ENCODE measurements around the gene P2RY12. TPM values are rescaled to one million over a fixed set of nuclear protein-coding genes. Genes with fewer than 3 reads are reported as not detected.

The P2RY12 gene
- total and polyA plus RNA-seq, 2 of the 8 experiments (the other 6 are each of a cell fraction or from before 2014, with no cell fraction given): not detected

DNA sequence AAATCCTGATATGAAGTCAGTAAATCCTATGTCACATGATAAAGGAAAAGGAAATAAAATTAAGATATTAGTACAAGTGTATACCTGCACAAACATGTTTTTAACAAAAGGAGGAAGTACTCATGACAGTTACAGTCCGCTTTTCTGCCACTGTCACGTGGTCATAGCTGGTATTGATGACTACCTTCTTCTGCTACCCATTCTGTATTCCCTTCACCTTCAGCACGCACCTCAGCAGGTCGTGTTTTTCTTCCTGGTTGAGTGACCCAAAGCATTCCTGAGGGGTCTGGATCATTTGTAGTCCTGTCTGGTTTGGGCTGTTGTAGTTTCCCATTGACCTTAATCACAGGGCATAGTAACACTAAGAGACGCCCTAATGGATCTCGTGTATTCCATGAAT, 35.3 kb upstream of the P2RY12 start:
- Histone ChIP-seq H4K20me1 (replicated peaks in 1 of 2; ENCODE audit: control insufficient read depth in 1 of 2, insufficient read depth in 2 of 2, low read length in 2 of 2) (no peaks in the 10 kb centered on the region), H3K4ac (replicated peaks; ENCODE audit: insufficient read length, low read depth, low read length) (no peak overlapping the region), H4K91ac (replicated peaks; ENCODE audit: insufficient read length, low read length) (no peak overlapping the region), H3K56ac (replicated peaks; ENCODE audit: insufficient read length, low read depth, low read length) (no peak overlapping the region), H3K14ac (ENCODE audit: insufficient read length) (no peak overlapping the region), H3K36me3 (ENCODE audit: control insufficient read depth in 2 of 4, insufficient read depth in 4 of 4, low read length in 3 of 4) (peaks cover 0 to 8% (median 0%) of the 10 kb centered on the region in 4 experiments; a peak in 2 of 8 replicates), H3K4me1 (replicated peaks in 1 of 4; ENCODE audit: control insufficient read depth in 3 of 4, insufficient read depth in 4 of 4, low read length in 3 of 4) (0 out of 7 replicates have a peak, but pooled peaks cover 0 to 3% (median 0%) of the 10 kb centered on the region in 4 experiments), H3K18ac (ENCODE audit: extremely low read depth, low read length) (no peak overlapping the region), H3K9me3 (ENCODE audit: insufficient read depth in 2 of 2, low read depth in 1 of 2, low read length in 1 of 2) (no peaks in the 10 kb centered on the region), H2AFZ (ENCODE audit: low read length) (no peak overlapping the region), H2BK12ac (ENCODE audit: low read depth, low read length) (no peak overlapping the region), H3K9ac (replicated peaks in 1 of 4; ENCODE audit: extremely low read depth in 1 of 4, low read depth in 3 of 4, low read length in 3 of 4) (no peak overlapping the region), H3K27me3 (replicated peaks in 1 of 4; ENCODE audit: control insufficient read depth in 3 of 4, extremely low read depth in 1 of 4, insufficient read depth in 3 of 4, low read length in 3 of 4) (no peaks in the 10 kb centered on the region), H4K5ac (ENCODE audit: insufficient read length, low read depth, low read length) (no peak overlapping the region), H3K79me1 (ENCODE audit: low read depth, low read length) (no peaks in the 10 kb centered on the region), H3K27ac (ENCODE audit: low read depth, low read length) (no peak overlapping the region), H2BK5ac (ENCODE audit: low read depth, low read length) (no peak overlapping the region), H3K79me2 (ENCODE audit: control insufficient read depth in 1 of 2, insufficient read depth in 2 of 2, low read length in 2 of 2) (no peaks in the 10 kb centered on the region), H3K4me2 (ENCODE audit: insufficient read depth in 1 of 2, low read depth in 2 of 2, low read length in 2 of 2) (no peak overlapping the region), H2BK120ac (replicated peaks; ENCODE audit: low read depth, low read length) (no peak overlapping the region), H3K23ac (ENCODE audit: insufficient read length) (no peak overlapping the region), H4K8ac (ENCODE audit: extremely low read depth, insufficient read depth, low read length) (no peak overlapping the region), H3K4me3 (ENCODE audit: extremely low read depth in 1 of 4, insufficient read depth in 2 of 4, low read depth in 3 of 4, low read length in 4 of 4) (no peak overlapping the region), H2BK20ac (ENCODE audit: low read length) (no peak overlapping the region), H2BK15ac (ENCODE audit: low read length) (no peak overlapping the region), H2AK5ac (ENCODE audit: low read depth, low read length) (no peak overlapping the region), H3K23me2 (ENCODE audit: low read depth, low read length) (no peaks in the 10 kb centered on the region)
- POLR2A ChIA-PET (ENCODE audit: partially characterized antibody): no interaction called here
- CTCF ChIA-PET (ENCODE audit: partially characterized antibody): no interaction called here
- WGBS, 2 experiments (ENCODE audit: extremely low coverage in 1 of 2, insufficient coverage in 1 of 2, insufficient read length in 1 of 2, insufficient replicate concordance in 2 of 2, low coverage in 1 of 2, low lambda C conversion rate in 2 of 2, missing lambda C conversion rate in 1 of 2): 83% methylated on average over 6 of the region's 6 CpGs; no CpG with 5 or more reads in 1 of the 2 experiments
- TF ChIP-seq POLR2A (IDR thresholded peaks at IDR 0.05; ENCODE audit: control extremely low read depth in 1 of 2, low read depth in 2 of 2, low read length in 2 of 2) (no peak), SAP30 (IDR thresholded peaks at IDR 0.05; ENCODE audit: insufficient read depth, insufficient replicate concordance, low read length) (no peak), KDM1A (IDR thresholded peaks at IDR 0.05; ENCODE audit: borderline replicate concordance, low read length) (no peak), TAF7 (optimal IDR thresholded peaks at IDR 0.05; ENCODE audit: borderline replicate concordance, low read depth, low read length) (no peak), NANOG (IDR thresholded peaks at IDR 0.05; ENCODE audit: insufficient read depth, low read depth, low read length, poor library complexity, severe bottlenecking) (no peak), NRF1 (IDR thresholded peaks at IDR 0.05; ENCODE audit: low read depth, low read length) (no peak), RXRA (IDR thresholded peaks at IDR 0.05; ENCODE audit: insufficient read depth, low read depth, low read length) (no peak), ZNF274 (IDR thresholded peaks at IDR 0.05; ENCODE audit: borderline replicate concordance, extremely low read depth, low read length) (no peak), BACH1 (IDR thresholded peaks at IDR 0.05; ENCODE audit: low read length) (no peak), FOSL1 (IDR thresholded peaks at IDR 0.05; ENCODE audit: insufficient read depth, low read depth, low read length) (no peak), HDAC2 (IDR thresholded peaks at IDR 0.05; ENCODE audit: borderline replicate concordance in 1 of 2, low read depth in 2 of 2, low read length in 2 of 2) (no peak), SIX5 (IDR thresholded peaks at IDR 0.05; ENCODE audit: low read depth, low read length) (no peak)
- no peak for FAIRE-seq
- no peak for DNase-seq (ENCODE audit: low read depth in 1 of 2, low spot score in 2 of 2)

All from H1 (cell line).